Activated T-cell treated with anti-CD3 and anti-CD28 coated beads, Interleukin-2, amount 50 U/mL, for 1 hour (primary cell): Measurements from ENCODE around the gene KDM6B.

Experiments
- DNase-seq: peaks from one replicate; pipeline ENCODE4 v3.0.0-alpha.2; 2020

Gene KDM6B

DNA sequence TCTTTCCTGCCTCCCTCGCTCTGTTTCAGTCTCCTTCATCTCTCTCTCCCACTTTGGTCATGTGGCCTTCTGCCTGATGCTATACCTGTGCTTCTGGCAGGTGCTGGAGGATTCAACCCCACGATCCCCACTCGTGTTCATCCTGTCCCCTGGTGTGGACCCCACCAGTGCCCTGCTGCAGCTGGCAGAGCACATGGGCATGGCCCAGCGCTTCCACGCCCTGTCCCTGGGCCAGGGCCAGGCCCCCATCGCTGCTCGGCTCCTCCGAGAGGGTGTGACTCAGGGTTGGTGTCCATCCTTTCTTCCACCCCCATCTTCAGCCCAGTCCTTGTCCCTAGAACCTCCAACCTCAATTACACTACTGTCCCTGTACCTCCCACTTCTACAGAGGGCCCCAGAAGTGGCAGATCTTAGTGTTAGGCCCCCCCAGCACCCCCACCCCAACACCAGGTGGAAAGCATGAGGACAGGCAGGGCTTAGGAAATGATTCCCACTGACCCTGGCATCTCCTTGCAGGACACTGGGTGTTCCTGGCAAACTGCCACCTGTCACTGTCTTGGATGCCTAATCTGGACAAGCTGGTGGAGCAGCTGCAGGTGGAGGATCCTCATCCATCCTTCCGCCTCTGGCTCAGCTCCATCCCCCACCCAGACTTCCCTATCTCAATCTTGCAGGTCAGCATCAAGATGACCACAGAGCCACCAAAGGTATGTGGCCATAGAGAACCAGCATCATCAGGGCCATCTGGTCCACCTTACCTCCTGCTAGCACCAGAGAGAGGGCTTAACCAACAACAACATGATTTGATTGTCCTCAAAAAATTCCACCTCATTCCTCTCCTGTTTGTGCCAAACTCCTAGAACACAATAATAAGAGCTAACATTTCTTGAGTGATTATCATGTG lies 9.7 kb upstream of the KDM6B start:
- DNase-seq = no peak

- DNase-seq = no peak
These were observed 8.6 kb upstream of the KDM6B start for GRCh38 chr17:7825206-7825990.

GRCh38 chr17:7830616-7831015 lies 3.4 kb upstream of the KDM6B start:
- DNase-seq = no peak

GRCh38 chr17:7831233-7831632 lies 2.8 kb upstream of the KDM6B start:
- DNase-seq = no peak

DNA sequence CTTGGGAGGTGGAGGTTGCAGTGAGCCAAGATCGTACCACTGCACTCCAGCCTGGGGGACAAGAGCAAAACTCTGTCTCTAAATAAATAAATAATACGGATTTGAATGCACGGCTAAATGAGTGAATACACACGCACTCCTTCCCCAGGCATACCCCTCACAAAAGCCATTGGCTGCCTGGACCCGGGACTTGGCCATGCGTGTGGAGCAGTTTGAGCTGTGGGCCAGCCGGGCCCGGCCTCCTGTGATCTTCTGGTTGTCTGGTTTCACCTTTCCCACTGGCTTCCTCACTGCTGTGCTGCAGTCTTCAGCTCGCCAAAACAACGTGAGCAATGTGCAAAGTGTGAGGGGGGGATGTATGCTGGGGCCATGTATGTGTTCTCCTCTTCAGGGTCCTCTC lies 1.6 kb upstream of the KDM6B start:
- DNase-seq = no peak

- DNase-seq = no peak
These were observed 814 bp upstream of the KDM6B start for GRCh38 chr17:7833011-7833794.

DNA sequence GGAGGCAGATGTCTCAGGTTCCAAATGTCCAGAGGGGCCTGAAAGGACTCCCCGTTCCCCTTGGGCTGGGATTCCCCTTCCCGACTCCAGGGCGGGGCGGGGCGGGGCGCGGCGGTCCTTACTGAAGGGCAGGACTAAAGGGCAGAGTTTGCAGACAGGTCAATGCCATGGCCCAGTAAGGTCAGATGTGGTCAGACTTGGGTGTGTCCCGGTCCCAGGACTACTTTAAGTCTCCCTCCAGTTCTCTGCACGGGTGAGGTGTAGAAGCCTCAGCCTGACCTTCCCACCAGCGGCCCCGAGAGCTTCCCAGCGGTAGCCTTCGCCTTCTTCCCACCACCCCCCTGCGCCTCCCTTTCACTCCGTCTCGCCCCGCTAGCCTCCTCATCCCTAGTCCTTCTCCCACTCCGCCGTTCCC lies 532 bp downstream of the KDM6B start:
- DNase-seq = peak; percentile 72

DNA sequence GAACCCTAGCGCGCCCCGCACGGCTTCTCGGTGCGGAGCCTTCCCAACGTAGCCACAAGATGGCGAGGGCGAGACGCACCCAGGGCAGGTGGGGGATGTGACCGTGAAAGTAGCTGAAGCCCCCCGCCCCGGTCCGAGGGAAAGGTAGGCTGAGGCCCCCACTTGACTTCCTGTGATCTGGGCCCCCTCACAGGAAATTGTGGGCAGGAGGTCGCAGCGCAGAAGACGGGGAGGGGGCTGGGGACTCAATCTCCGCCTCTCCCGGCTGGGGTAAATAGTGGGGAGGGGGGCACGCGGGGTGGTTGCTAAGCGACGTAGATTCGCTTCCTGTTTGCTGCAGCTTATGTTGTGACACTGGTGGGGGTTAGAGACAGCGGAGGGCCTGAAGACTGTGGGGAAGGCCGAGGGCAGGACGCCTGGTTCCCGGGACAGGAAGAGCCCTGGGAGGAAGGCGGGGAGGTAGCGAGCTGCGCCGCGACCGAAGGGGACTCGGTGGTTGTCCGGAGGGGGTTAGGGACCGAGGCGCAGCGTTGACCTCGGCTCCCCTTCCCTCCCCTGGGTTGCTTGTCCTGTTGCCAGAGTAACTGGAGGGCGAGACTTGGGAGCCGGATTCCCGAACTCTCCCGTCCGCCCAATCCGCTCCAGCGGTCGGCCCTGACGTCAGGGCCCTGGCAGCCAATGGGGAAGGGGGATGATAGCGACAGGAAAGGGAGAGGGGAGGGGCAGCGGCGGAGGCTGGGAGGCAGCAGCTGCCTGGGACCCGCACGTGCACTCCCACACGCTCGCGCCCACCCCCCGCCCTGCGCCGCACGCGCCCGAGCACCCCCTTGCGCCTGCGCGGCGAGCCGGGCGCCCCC lies 1.2 kb downstream of the KDM6B start:
- DNase-seq = peak; percentile 90

DNA sequence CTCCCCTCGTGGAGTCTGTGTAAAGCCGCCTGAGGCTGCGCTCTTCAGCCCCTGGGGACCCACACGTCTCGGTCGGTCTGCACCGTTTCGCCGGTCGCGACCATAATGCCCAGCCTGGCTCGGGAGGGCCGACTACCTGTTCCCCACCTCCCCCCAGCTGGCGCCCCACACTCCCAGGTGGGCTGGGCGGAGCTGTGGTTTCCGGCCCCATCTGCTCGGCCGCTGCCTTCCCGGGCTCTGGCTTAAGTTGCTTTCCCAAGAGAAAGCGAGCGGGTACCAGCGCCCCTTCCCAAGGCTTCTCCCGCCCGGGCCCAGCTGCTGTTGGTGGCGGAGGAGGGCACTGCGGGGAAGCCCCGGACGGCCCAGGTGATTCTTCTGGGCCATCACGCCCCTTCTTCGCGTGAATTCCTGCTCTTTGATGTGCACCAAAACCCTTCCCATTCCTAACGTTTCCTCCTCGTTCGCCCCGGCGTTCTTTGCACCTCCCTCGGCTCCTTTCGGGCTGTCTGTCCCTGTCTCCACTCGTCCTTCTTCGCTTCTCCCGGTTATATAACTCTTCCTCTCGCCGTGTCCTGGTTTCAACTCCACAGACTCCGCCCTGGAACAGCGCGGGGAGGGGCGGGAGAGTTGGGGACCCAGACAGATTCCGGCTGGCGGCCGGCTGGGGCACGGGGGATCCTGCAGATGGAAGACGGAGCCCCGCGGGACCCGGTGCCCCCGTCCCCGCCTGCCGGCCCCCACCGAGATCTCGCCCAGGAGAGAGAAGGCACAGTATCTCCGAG lies 2.0 kb downstream of the KDM6B start:
- DNase-seq = no peak

GRCh38 chr17:7836596-7837407 lies 2.8 kb downstream of the KDM6B start:
- peak; percentile 67 for DNase-seq

DNA sequence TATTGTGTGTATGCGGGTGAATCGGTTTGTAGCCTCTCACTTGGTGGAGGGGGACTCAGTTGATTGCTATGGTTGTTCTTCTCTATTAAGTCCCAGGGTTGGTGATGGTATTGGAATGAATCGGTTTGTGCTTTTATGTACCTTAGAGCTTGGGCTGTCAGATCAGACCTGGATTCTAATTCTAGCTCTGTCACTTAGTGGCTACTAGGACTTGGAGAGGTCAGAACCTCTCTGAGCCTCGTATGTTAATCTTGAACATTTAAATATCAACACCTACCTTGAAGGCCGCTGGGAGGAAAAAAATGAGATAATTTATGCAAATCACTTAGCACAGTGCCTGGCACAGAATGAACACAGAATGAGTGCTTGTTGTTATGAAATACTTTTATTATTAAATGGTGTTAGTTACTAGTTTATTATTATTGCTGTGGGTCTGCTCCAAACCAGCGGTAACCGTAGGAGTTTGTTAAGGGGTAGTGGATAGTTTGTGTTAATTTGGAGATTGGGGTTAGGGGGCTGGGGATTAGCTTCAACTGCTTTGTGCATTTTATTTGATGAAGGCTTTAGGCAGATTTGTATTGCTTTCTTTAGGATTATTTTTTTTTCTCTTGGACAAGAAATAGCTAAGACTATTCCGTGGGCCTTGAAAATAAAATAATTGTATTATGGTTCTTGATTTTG lies 3.5 kb downstream of the KDM6B start:
- no peak for DNase-seq

DNA sequence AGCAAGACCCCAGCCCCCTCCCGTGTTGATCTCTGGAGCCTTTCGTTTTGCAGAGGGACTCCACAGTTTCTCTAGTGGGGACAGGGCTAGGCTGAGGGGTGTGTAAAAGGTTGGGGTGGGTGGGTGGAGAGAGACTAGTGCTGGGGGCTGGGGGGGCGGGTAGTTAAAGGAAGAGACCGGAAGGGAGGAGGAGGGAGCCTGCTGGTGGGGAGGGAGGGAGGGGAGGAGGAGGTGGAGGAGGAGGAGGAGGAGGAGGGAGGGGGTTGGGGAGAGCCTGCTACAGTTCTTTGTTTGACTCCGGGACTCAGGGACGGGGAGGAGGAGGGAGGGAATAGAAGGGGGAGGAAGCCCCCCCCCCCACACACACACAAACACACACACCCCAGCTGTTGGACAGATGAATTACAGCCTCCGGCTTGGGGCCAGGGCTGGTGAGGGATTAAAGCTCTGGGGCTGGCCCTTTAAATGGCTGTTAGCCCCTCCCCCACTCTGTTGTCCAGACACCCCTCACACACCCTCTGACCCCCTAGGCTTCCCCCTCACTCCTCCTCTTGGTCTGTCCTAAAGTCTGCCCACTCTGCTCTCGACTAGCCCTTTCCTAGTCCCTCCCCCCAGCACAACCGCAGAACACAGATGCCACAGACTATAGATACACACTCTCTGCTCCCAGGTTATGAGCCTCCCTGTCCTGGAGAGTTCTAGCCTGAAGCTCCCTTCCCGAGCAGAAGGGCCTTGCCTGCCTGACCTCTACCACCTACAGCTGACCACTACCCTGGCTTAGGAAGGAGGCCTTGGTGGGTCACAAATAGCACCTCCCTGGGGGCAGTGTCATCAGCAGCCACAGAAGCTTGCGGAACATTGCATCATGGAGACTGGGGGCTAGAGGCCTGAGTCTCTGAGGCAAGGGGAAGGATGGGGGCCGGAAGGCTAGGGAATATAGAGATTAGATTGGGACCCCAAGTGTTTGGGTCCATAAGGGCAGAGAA lies 4.4 kb downstream of the KDM6B start:
- DNase-seq = no peak

DNA sequence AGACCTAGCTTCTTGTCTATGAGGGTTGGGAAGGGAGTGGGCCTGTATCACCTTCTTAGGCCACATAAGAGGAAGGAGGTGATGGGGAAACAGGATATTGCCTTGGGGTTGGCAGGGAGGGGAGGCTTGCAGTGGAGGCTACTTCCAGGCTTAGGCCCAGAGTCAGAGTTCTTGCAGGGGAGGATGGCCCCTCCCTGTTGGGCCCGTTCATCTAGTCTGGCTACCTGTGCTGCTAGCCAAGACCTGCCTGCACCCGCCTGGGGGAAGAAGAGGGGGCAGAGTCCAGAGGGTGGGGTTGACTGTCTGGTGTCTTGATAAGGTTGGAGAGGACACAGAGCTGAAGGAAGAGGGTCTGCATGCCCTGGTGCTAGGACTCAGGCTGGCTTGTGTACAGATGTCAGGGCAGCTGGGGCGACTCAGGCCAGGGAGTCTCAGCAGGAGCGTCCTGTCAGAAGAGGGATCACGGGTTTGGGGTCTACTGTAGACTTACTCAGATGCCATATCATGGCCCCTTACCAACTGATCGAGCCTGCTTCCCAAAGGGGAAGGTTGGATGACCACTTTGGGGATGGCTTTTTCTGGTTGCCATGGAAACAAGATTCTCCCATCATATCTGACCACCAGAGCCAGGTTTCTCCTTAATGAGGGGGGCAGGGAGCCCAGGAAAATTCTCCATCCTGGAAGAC lies 5.3 kb downstream of the KDM6B start:
- no peak for DNase-seq

GRCh38 chr17:7839876-7840261 lies 5.9 kb downstream of the KDM6B start:
- DNase-seq = no peak

- no peak for DNase-seq
These were observed 6.4 kb downstream of the KDM6B start for GRCh38 chr17:7840441-7840840.

DNA sequence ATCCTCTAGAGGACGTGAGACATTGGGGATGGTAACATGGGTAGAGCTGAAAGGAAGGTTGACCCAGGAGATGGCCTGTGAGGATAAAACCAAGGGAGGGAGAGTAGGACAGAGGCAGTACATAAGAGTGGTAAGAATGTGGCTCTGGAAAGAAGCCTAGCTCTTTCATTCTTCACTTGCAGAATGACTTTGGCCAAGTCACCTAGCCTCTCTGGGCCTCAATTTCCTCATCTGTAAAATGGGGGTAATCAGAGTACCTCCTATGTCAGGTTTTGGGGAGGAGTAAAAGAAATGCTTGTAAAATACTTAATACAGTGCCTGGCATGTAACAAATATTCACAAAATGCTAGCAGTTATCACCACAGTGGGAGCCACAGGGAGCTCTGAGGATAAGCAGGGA lies 6.9 kb downstream of the KDM6B start:
- DNase-seq = no peak

GRCh38 chr17:7841396-7841914 lies 7.4 kb downstream of the KDM6B start:
- peak; percentile 97 for DNase-seq

DNA sequence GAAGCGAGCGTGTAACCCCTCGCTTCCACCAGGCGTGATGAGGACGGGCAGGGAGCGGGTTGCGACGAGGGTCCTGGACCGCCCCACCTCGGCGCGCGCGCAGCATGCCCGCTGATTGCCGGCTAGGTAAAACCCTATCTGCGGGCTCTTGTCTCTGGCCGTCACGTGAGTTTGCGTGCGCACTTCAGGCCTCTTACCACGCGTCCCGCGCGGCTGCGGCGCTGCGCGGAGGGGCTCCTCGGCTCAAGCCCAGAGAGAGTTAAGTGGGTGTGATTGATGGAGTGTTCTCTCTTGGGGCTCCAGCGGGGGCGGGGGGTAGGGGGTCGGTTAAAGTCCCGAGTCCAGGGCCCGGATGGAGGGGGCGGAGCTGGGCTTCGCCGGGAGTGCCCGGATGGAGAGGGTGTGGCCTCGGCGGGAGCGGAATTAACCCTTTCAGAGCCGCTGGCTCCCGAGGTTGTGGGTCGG lies 7.9 kb downstream of the KDM6B start:
- peak; percentile 89 for DNase-seq
